HEK293 (cell line): Measurements from ENCODE around the gene ADD1.

Experiments
- CTCF ChIA-PET: fragments of 350-600 bp; formaldehyde crosslinking; extraction: SDS; loops from one replicate; lab custom pipeline; 2021; ENCODE audit warnings: antibody characterized with exemption; lab: Yijun Ruan, JAX
- POLR2A ChIA-PET: fragments of 300-600 bp; formaldehyde crosslinking; extraction: SDS; loops from one replicate; lab custom pipeline; 2020; ENCODE audit warnings: antibody characterized with exemption, inconsistent platforms; lab: Yijun Ruan, JAX
- H3K27ac ChIP-seq: fragments of 200-500 bp; sonication (Bioruptor generic); 2 replicates; pipeline ENCODE4 v1.5.1; 2014; ENCODE audit warnings: low read depth, low read length, control low read depth, inconsistent platforms; ENCODE audit errors: extremely low read depth
- H3K36me3 ChIP-seq, 2 experiments: fragments of 200-500 bp in 1 of 2; sonication (Bioruptor generic) in 1 of 2; 1 replicate in 1 of 2; 2 replicates in 1 of 2; pipeline ENCODE4 v1.5.1; 2014 to 2017; ENCODE audit warnings: inconsistent platforms in 2 of 2, low read length in 2 of 2; ENCODE audit not compliant: control insufficient read depth in 2 of 2, insufficient read depth in 1 of 2
- H3K4me1 ChIP-seq: fragments of 200-500 bp; sonication (Bioruptor generic); 2 replicates; pipeline ENCODE4 v1.5.1; 2014; ENCODE audit warnings: mild to moderate bottlenecking, low read length, inconsistent platforms; ENCODE audit not compliant: control insufficient read depth, insufficient read depth
- H3K4me3 ChIP-seq: 2 replicates; pipeline ENCODE4 v1.5.1; 2011; ENCODE audit warnings: low read depth, mild to moderate bottlenecking, control low read depth, low read length, moderate library complexity
- H3K9me3 ChIP-seq: fragments of 200-500 bp; sonication (Bioruptor generic); 2 replicates; pipeline ENCODE4 v1.5.1; 2014; ENCODE audit warnings: low read depth, low read length, inconsistent platforms; ENCODE audit not compliant: control insufficient read depth, insufficient read depth
- GLIS2 ChIP-seq: fragments of 450-650 bp; formaldehyde crosslinking; IDR thresholded peaks from 2 replicates; pipeline ENCODE4 v1.5.1; 2016; ENCODE audit warnings: missing biosample characterization, missing genetic modification characterization
- KLF9 ChIP-seq: fragments of 450-650 bp; formaldehyde crosslinking; IDR thresholded peaks from 2 replicates; pipeline ENCODE4 v1.5.1; 2016; ENCODE audit warnings: missing biosample characterization, missing genetic modification characterization, low read depth
- SCRT2 ChIP-seq: fragments of 450-650 bp; formaldehyde crosslinking; IDR thresholded peaks from 2 replicates; pipeline ENCODE4 v1.5.1; 2016; ENCODE audit warnings: missing biosample characterization, missing genetic modification characterization
- ZBTB10 ChIP-seq: fragments of 450-650 bp; formaldehyde crosslinking; IDR thresholded peaks from 2 replicates; pipeline ENCODE4 v1.5.1; 2016; ENCODE audit warnings: missing biosample characterization, missing genetic modification characterization
- ZFHX2 ChIP-seq: fragments of 450-650 bp; formaldehyde crosslinking; conservative IDR thresholded peaks from 2 replicates; pipeline ENCODE4 v1.5.1; 2016; ENCODE audit warnings: missing biosample characterization, missing genetic modification characterization
- ZNF211 ChIP-seq: fragments of 450-650 bp; formaldehyde crosslinking; IDR thresholded peaks from 2 replicates; pipeline ENCODE4 v1.5.1; 2016; ENCODE audit warnings: low read depth, missing biosample characterization, missing genetic modification characterization
- ZNF404 ChIP-seq: fragments of 450-650 bp; formaldehyde crosslinking; IDR thresholded peaks from 2 replicates; pipeline ENCODE4 v1.5.1; 2017; ENCODE audit warnings: missing biosample characterization, missing genetic modification characterization
- ZNF530 ChIP-seq: fragments of 450-650 bp; formaldehyde crosslinking; IDR thresholded peaks from 2 replicates; pipeline ENCODE4 v1.5.1; 2016; ENCODE audit warnings: low read depth, missing biosample characterization, missing genetic modification characterization
- ZNF548 ChIP-seq: fragments of 450-650 bp; formaldehyde crosslinking; IDR thresholded peaks from 2 replicates; pipeline ENCODE4 v1.5.1; 2016; ENCODE audit warnings: missing biosample characterization, missing genetic modification characterization
- ZNF555 ChIP-seq: fragments of 450-650 bp; formaldehyde crosslinking; conservative IDR thresholded peaks from 2 replicates; pipeline ENCODE4 v1.5.1; 2017; ENCODE audit warnings: missing biosample characterization, mild to moderate bottlenecking, missing genetic modification characterization, inconsistent platforms
- ZNF596 ChIP-seq: fragments of 450-650 bp; IDR thresholded peaks from 2 replicates; pipeline ENCODE4 v1.5.0; 2018; ENCODE audit warnings: missing biosample characterization, mild to moderate bottlenecking, missing genetic modification characterization, moderate library complexity
- ZNF623 ChIP-seq: fragments of 450-650 bp; formaldehyde crosslinking; IDR thresholded peaks from 2 replicates; pipeline ENCODE4 v1.5.1; 2016; ENCODE audit warnings: missing biosample characterization, missing genetic modification characterization
- ZNF658 ChIP-seq: fragments of 450-650 bp; formaldehyde crosslinking; IDR thresholded peaks from 2 replicates; pipeline ENCODE4; 2016; ENCODE audit warnings: missing biosample characterization, missing genetic modification characterization
- ZXDB ChIP-seq: fragments of 450-650 bp; formaldehyde crosslinking; IDR thresholded peaks from 2 replicates; pipeline ENCODE4 v1.5.1; 2016; ENCODE audit warnings: missing biosample characterization, missing genetic modification characterization
- TF ChIP-seq, protein P1 (sequence below): fragments of 450-650 bp; formaldehyde crosslinking; IDR thresholded peaks from 2 replicates; pipeline ENCODE4 v1.5.1; 2017; ENCODE audit warnings: missing biosample characterization, missing genetic modification characterization

ADD1 gene

GRCh38 chr4:2963175-2963965, 119.7 kb downstream of the ADD1 start, which contains the start of the genes GRK4 and NOP14 (continued):
- TF ChIP-seq ZXDB (tag by site-specific recombination): peak; percentile 89; the same call in 1 of the 2 replicates

DNA sequence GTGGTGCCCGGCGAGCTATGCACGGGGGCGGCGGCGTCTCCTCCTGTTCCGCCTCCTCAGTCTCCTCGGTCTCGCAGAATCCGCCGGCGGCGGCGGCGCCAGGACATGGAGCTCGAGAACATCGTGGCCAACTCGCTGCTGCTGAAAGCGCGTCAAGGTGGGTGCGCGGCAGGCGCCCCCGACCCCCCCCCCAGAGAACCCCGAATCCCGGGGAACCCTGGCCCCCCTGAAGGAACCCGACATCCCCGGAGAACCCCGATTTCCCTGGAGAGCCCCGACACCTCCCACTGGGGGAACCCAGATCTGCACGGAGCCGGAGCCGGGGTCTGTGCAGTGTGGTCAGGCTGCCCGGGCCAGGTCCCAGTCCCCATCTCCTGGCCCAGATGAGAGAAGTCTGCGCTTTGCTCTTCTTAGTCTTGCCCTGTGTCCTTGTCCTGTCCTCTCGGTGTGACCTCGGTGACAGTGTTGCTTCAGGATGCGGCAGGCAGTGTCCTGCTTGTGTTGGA, 120.4 kb downstream of the ADD1 start:
- POLR2A ChIA-PET: interaction anchor here (0.6 to 2.5 kb wide), 8 partner anchors 10 to 415 kb away, joined by 3 to 15 read pairs (median 3); no protein-coding TSS in a partner anchor
- CTCF ChIA-PET: interaction anchor here (0.6 to 1.5 kb wide), 4 partner anchors 14 to 1322 kb away, joined by 3 to 7 read pairs (median 4); no protein-coding TSS in a partner anchor
- peaks cover 0 to 20% of the 10 kb centered on the region in 2 experiments; a peak in 1 of 3 replicates for H3K36me3 ChIP-seq
- peak overlapping the region; percentile 76 for H3K4me3 ChIP-seq
- peak overlapping the region; percentile 33; the same call in 1 of the 2 replicates for H3K27ac ChIP-seq
- peak; percentile 68; the same call in 1 of the 2 replicates for TF ChIP-seq ZBTB10
- no peak for TF ChIP-seq ZNF530 (tag by site-specific recombination)
- peak; percentile 44; the same call in 1 of the 2 replicates for TF ChIP-seq KLF9 (tag by site-specific recombination)
- TF ChIP-seq GLIS2: peak; percentile 65
- H3K9me3 ChIP-seq: no peaks in the 10 kb centered on the region
- no peaks in the 10 kb centered on the region for H3K4me1 ChIP-seq

- no peak for TF ChIP-seq ZNF555 (tag by site-specific recombination)
- TF ChIP-seq ZNF211 (tag by site-specific recombination): no peak
- TF ChIP-seq SCRT2 (tag by site-specific recombination): no peak
- TF ChIP-seq ZNF658 (tag by site-specific recombination): no peak
- no peak for TF ChIP-seq ZFHX2 (tag by site-specific recombination)
- no peak for TF ChIP-seq ZNF404
- TF ChIP-seq ZNF548 (tag by site-specific recombination): no peak
- no peak for TF ChIP-seq ZNF623
- no peak for TF ChIP-seq ZNF596
- TF ChIP-seq, protein P1, sequence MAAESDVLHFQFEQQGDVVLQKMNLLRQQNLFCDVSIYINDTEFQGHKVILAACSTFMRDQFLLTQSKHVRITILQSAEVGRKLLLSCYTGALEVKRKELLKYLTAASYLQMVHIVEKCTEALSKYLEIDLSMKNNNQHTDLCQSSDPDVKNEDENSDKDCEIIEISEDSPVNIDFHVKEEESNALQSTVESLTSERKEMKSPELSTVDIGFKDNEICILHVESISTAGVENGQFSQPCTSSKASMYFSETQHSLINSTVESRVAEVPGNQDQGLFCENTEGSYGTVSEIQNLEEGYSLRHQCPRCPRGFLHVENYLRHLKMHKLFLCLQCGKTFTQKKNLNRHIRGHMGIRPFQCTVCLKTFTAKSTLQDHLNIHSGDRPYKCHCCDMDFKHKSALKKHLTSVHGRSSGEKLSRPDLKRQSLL: no peak
- no peaks in the 10 kb centered on the region for H3K9me3 ChIP-seq
- H3K4me3 ChIP-seq: no peak overlapping the region
- no peaks in the 10 kb centered on the region for H3K4me1 ChIP-seq
- no peak overlapping the region for H3K27ac ChIP-seq
- CTCF ChIA-PET: interaction anchor here (0.9 to 1.0 kb wide), 2 partner anchors 13 to 81 kb away, joined by 3 to 4 read pairs; no protein-coding TSS in a partner anchor
- H3K36me3 ChIP-seq: peaks cover 0 to 16% of the 10 kb centered on the region in 2 experiments; a peak in 1 of 3 replicates
- POLR2A ChIA-PET: interaction anchor here (2.5 kb wide), 1 partner anchor 12 kb away, joined by 15 read pairs; no protein-coding TSS in a partner anchor
Observed at GRCh38 chr4:2964706-2965258, 121.1 kb downstream of the ADD1 start.
